Hematopoietic multipotent progenitor cell treated with erythropoietin and hydrocortisone succinate and interleukin-3 and kit ligand, for 17 days (in vitro differentiated cells): ENCODE results near the gene EGLN3.
"Not testable (repeated sequence)": the region's sequence is repeated elsewhere in the genome, so short reads cannot be mapped to it uniquely, and the experiment has no call there.

Experiments
- DNase-seq: peaks from one replicate; pipeline ENCODE4 v3.0.0-alpha.2; 2015; ENCODE audit warnings: low spot score

EGLN3 gene

GRCh38 chr14:33950320-33951182, at the start of gene EGLN3:
TSS of gene EGLN3 (minus strand) at chr14:33951074. CDS start at chr14:33950752, 322 bp downstream.
- peak; percentile 77 for DNase-seq

DNA sequence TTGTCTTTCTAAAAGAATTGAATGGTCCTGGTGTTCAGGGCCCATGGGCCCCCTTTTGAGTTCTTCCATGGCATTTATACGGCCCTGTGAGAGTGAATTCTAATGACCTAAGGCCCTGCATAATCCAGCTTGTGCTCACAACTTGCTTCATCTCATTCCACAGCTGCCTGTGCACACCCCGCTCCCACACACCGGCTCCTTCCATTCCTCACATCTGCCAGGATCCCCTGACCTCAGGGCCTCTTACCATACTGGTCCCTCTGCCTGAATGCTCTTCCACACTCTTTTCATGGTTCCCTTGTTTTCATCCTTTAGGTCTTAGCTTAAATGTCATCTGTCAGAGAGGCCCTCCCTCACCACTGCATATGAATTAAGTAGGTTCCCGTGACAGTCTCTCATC, 49.5 kb upstream of the EGLN3 start:
- DNase-seq, result no peak

DNA sequence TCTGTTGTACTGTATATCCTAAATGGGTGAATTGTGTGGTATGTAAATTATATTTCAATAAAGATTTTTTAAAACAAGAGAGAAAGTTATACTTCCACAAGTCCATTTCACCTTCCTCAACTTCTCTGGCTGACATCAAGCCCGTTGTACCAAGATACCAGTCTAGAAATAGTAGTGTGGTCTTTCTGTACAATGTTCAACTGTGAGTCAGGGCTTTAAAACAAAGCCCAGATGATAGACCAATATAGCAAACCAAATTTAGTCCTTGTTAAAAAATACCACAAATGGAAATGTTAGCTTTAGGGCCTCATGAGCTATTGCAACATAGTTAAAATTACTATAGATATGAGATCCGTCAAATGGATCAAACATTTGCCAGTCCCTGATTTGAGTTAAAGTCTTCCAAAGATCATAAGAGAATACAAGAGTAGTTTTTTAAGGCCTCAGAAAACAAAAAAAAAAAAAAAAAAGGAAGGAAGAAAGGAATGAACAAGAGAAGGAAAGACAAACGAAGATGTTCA, 49.0 kb upstream of the EGLN3 start:
- DNase-seq, result no peak

DNA sequence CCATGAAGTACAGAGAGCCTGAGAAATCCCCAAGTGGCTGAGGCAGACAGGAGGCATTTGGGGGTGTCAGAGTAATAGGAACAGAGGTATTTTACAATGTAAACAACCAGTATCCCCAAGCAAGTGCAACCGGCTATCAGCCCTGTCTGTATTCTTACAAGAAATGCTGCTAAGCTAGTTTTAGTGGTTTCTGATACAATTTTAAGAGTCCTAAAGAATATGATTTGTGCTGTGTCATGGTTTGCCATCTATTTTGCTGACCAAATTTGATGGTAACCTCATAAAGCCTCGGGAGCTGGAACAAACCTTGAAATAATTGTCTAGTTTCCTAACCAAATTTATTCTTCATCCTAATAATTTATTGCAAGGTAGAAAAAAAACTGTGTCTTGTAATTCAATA, 46.7 kb upstream of the EGLN3 start:
- DNase-seq, result no peak

- DNase-seq, result no peak
These were observed 45.6 kb upstream of the EGLN3 start for GRCh38 chr14:33996462-33996861.

DNA sequence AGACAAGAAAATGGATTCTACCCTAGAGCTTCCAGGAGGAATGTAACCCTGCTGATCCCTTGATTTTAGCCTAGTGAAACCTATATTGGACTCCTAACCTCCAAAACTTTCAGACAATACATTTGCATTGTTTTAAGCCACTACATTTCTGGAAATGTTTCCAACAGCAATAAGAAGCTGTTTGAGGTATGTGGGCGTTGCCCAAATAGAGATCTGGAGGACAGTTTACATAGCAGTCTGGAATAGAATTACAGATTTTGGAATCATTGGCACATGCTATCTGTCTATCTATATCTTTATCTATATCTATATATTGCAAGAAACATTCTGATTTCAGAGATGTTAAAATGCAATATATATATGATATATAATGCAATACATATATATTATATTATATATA, 42.4 kb upstream of the EGLN3 start:
- DNase-seq, result no peak

DNA sequence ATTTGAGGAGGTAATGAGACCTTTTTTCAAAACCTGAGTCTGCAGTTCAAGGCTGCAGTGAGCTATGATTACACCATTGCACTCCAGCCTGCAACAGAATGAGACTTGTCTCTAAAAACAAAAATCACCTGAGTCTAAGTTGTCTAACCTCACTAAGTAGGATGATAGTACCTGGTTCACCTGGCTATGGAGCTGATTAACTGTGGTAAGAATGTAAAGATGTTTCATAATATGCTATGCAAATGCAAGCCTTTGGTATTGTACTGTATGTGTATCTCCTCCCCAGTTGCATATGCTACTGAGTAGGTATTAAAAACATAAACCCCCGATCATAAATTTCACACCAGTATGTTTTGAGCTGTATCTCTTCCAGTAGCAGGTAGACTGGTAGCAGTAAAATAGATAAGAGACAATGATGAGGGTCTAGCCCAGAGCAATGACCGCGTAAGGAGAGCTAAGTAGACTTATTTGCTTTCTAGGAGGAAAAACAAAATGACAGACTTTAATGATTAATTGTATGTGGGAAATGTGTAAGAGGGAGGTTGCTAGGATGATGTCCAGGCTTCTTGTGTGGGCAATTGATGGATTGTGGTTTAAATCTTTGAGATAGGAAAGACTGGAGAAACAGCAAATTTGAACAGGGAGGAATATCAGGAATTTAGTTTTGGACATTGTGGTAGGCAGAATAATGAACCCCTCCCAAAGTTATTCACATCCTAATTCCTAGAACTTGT, 41.6 kb upstream of the EGLN3 start:
- no peak for DNase-seq

- DNase-seq, result no peak
These were observed 39.9 kb upstream of the EGLN3 start for GRCh38 chr14:33990790-33991189.

- no peak for DNase-seq
These were observed 36.7 kb upstream of the EGLN3 start for GRCh38 chr14:33987565-33988080.

- DNase-seq, result no peak
These were observed 35.9 kb upstream of the EGLN3 start for GRCh38 chr14:33986804-33987203.

- DNase-seq, result no peak
These were observed 34.4 kb upstream of the EGLN3 start for GRCh38 chr14:33985242-33985641.

DNA sequence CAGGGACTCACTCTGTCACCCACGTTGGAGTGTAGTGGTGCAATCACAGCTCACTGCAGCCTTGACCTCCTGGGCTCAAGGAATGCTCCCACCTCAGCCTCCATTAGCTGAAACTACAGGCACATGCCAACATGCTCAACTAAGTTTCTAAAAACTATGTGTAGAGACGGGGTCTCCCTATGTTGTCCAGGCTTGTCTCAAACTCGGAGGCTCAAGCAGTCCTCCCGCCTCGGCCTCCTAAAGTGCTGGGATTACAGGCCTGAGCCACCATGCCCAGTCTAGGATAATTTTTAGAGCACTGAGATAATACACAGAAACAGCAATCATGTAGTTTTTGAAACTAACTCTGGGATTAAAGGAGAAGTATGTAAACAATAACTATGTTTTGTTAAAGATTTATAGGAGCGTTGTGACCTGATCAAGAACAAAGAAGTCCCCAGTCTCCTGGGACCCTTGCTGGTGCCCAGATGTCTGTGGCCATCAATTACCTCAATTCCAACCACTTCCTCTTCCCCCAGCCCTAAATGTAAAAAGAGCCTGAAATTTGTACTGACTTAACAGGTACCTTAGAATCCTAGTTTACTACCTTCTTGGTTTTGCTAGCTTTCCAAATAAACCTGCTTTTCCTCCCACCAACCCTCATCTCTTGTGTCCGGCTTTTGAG, 28.9 kb upstream of the EGLN3 start:
- DNase-seq, result no peak

GRCh38 chr14:33978892-33979612, 28.2 kb upstream of the EGLN3 start:
- DNase-seq, result no peak

- no peak for DNase-seq
These were observed 21.8 kb upstream of the EGLN3 start for GRCh38 chr14:33972583-33973081.

- not testable (repeated sequence) for DNase-seq
These were observed 19.0 kb upstream of the EGLN3 start for GRCh38 chr14:33969846-33970245.

- DNase-seq, result no peak
These were observed 17.8 kb upstream of the EGLN3 start for GRCh38 chr14:33968722-33969121.

GRCh38 chr14:33967138-33967537, 16.3 kb upstream of the EGLN3 start:
- DNase-seq, result no peak

DNA sequence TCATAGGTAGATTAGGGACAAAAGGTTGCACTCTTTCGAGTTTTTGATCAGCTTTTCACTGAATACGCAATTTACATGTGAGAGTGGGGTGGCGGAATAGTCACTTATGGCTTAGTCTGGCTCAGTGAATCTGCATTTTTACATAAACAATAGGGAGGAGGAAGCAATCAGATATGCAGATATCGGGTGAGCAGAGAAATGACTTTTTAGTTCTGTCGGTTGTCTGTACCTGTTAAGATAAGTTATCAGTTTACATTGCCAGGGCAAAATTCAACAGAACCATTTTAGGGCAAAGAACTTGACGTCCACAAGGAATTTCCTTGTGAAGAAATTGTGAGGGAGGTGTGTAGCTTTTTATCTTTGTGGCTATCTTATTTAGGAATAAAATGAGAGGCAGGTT, 15.4 kb upstream of the EGLN3 start:
- DNase-seq, result no peak

GRCh38 chr14:33964599-33965317, 13.9 kb upstream of the EGLN3 start:
- no peak for DNase-seq

GRCh38 chr14:33963892-33964291, 13.0 kb upstream of the EGLN3 start:
- DNase-seq, result no peak

DNA sequence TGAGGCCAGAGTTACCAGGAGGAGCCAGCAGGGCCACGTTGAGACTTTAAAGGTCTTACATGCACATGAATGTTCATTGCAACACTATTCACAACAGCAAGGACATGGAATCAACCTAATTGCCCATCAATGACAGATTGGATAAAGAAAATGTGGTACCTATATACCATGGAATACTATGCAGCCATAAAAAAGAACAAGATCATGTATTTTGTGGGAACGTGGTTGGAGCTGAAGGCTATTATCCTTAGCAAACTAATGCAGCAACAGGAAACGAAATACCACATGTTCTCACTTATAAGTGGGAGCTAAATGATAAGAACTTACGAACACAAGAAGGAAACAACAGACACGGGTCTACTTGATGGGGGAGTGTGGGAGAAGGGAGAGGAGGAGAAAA, 11.6 kb upstream of the EGLN3 start:
- DNase-seq, result not testable (repeated sequence)
